ENCODE results near the gene IREB2. TPM values are rescaled to one million over a fixed set of nuclear protein-coding genes. Genes with fewer than 3 reads are reported as not detected.

The IREB2 gene
- total and polyA plus RNA-seq, 2 donors (not counting 1 experiment from before 2014, with no cell fraction given), result 14.7 to 92.1 TPM

DNA sequence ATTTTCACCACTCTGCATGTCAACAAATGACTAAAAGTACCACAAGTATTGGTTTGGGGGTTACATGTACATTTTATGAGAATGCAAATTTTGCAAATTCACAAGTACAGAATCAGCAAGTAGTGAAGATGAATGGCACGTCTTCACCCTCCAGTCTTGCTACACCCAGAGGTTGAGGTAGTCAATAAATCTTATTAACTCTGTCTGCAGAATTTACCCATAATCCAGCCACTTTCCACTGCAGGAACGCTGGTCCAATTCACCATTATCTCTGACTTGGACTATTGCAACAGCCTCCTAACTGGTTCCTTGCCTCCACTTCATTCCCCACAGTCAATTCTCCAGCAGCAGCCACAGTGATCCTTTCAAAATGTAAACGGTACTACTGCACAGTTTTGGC lies 112.8 kb downstream of the IREB2 start:
- ATAC-seq (ENCODE audit: low read depth), result no peak
- Histone ChIP-seq H3K4me1 (ENCODE audit: control insufficient read depth in 2 of 2, insufficient read depth in 2 of 2, low read length in 2 of 2) (no peaks in the 10 kb centered on the region), H3K9me3 (ENCODE audit: control extremely low read depth in 1 of 3, control insufficient read depth in 2 of 3, insufficient read depth in 1 of 3, low read length in 2 of 3) (no peaks in the 10 kb centered on the region), H3K27ac (ENCODE audit: low read length in 2 of 2) (no peak overlapping the region), H3K4me3 (ENCODE audit: control extremely low read depth in 1 of 5, extremely low read depth in 1 of 5, insufficient read depth in 1 of 5, low read depth in 2 of 5, low read length in 4 of 5) (no peak overlapping the region), H3K9ac (ENCODE audit: low read length) (no peak overlapping the region), H3K4me2 (replicated peaks; ENCODE audit: low read depth, low read length, poor library complexity, severe bottlenecking) (no peak overlapping the region), H4K20me1 (ENCODE audit: control insufficient read depth, insufficient read depth, low read length, poor library complexity, severe bottlenecking) (peaks cover 5% of the 10 kb centered on the region), H3K27me3 (replicated peaks in 1 of 4; ENCODE audit: control extremely low read depth in 1 of 4, control insufficient read depth in 3 of 4, insufficient read depth in 4 of 4, low read length in 3 of 4) (no peaks in the 10 kb centered on the region), H3K36me3 (replicated peaks in 1 of 2; ENCODE audit: control extremely low read depth in 1 of 2, control insufficient read depth in 1 of 2, extremely low read depth in 1 of 2, insufficient read depth in 2 of 2, low read length in 1 of 2) (peaks cover 9 to 55% of the 10 kb centered on the region in 2 experiments), H2AFZ (ENCODE audit: insufficient read depth, low read depth, low read length, poor library complexity, severe bottlenecking) (no peak overlapping the region), H3K79me2 (ENCODE audit: control insufficient read depth, insufficient read depth, low read length) (no peaks in the 10 kb centered on the region)
- ChIA-PET CTCF (no interaction called here), POLR2A (no interaction called here)
- no peak overlapping the region for H3K4me3 Mint-ChIP-seq
- H3K27ac Mint-ChIP-seq, result no peak overlapping the region
- 81% methylated on average over 1 of the region's 3 CpGs for WGBS (ENCODE audit: insufficient coverage)
- no peak for TF ChIP-seq EZH2 (IDR thresholded peaks at IDR 0.05; ENCODE audit: borderline replicate concordance, insufficient read depth, low read depth, low read length, poor library complexity, severe bottlenecking)
- TF ChIP-seq CTCF (IDR thresholded peaks at IDR 0.05), result no peak
- intact Hi-C loops (cut with micrococcal nuclease), result no loop called here
- no peaks in the 10 kb centered on the region for H3K4me1 Mint-ChIP-seq
- H3K9me3 Mint-ChIP-seq (ENCODE audit: insufficient read depth), result no peaks in the 10 kb centered on the region
- DNase-seq, result no peak
- H3K27me3 Mint-ChIP-seq, result no peaks in the 10 kb centered on the region

Other genes with a start within 250 kb of the IREB2 start
- 0.07 TPM in 1 of 2 replicates, not detected in the other for gene ACSBG1, start 203.7 kb upstream of the IREB2 start, total RNA-seq
- gene ACSBG1, start 203.7 kb upstream of the IREB2 start, polyA plus RNA-seq, result 0.03 and 0.10 TPM in 2 replicates
- 16.9 and 20.0 TPM in 2 replicates for gene DNAJA4, start 173.7 kb upstream of the IREB2 start, total RNA-seq
- gene DNAJA4, start 173.7 kb upstream of the IREB2 start, polyA plus RNA-seq, result 13.2 and 19.2 TPM in 2 replicates
- 34.4 and 40.2 TPM in 2 replicates for gene SKIC8, start 138.6 kb upstream of the IREB2 start, total RNA-seq
- gene SKIC8, start 138.6 kb upstream of the IREB2 start, polyA plus RNA-seq, result 31.4 and 31.9 TPM in 2 replicates
- not detected in 2 replicates for gene CRABP1, start 97.9 kb upstream of the IREB2 start, total RNA-seq
- gene CRABP1, start 97.9 kb upstream of the IREB2 start, polyA plus RNA-seq, result not detected in 2 replicates
- gene HYKK, start 69.4 kb downstream of the IREB2 start, total RNA-seq, result 0.42 and 0.46 TPM in 2 replicates
- gene HYKK, start 69.4 kb downstream of the IREB2 start, polyA plus RNA-seq, result 0.07 and 0.28 TPM in 2 replicates
- 94.9 and 95.9 TPM in 2 replicates for gene PSMA4, start 102.2 kb downstream of the IREB2 start, total RNA-seq
- 54.6 and 55.0 TPM in 2 replicates for gene PSMA4, start 102.2 kb downstream of the IREB2 start, polyA plus RNA-seq
- gene CHRNA5, start 127.3 kb downstream of the IREB2 start, total RNA-seq, result 1.2 and 2.0 TPM in 2 replicates
- 0.07 and 0.09 TPM in 2 replicates for gene CHRNA5, start 127.3 kb downstream of the IREB2 start, polyA plus RNA-seq
- gene CHRNA3, start 182.8 kb downstream of the IREB2 start, total RNA-seq, result not detected in 2 replicates
- not detected in 2 replicates for gene CHRNA3, start 182.8 kb downstream of the IREB2 start, polyA plus RNA-seq
- gene CHRNB4, start 203.0 kb downstream of the IREB2 start, total RNA-seq, result not detected in 2 replicates
- gene CHRNB4, start 203.0 kb downstream of the IREB2 start, polyA plus RNA-seq, result not detected in 2 replicates